Stimulated activated CD8-positive, alpha-beta memory T cell treated with anti-CD3 and anti-CD28 coated beads, Interleukin-7, amount 100 ng/mL, for 1 hour (primary cell): Measurements from ENCODE around the gene KRT13.

Experiments used
- DNase-seq, 2 donors: peaks; one replicate each; pipeline ENCODE4 v3.0.0-alpha.2; 2020; ENCODE audit warnings: low read depth in 2 of 2

Gene KRT13

DNA sequence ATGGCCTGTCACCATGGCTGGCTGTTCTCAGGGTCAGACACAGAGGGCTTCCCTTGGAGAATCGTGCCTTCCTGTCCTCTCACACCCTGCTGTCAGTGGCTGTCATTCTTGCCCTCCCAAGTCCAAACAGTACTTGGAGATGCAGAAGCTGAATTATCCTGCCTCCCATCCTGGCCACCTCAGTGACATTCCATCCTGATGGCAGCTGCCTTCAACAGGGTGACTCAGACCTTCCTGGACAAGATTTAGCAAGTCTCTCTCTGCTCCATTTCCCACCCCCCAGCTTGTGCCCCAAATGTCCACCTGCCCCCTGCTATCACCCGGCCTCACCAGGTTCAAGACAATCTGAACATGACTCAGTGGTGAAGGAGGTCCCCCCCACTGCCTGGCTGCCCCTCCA, 10.9 kb downstream of the KRT13 start:
- no peak for DNase-seq

DNA sequence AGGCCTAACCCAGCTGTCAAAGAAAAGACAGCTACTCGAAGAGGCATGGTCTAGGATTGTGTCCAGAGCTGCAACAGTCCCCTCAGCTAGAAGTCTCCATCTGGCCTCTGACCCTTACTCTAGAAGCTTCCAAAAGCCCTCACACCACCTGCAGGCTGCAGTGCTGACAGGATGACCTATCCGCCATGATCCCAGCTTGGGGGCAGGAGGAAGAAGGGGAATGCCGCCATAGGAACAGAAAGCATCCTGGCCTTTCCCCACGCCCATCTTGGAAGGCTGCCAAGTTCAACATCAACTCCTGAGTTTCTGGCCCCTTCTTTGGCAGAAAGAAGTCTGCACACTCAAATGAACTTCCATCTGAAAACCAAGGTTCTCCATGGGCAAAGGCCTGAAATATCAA, 12.6 kb downstream of the KRT13 start:
- DNase-seq = no peak

DNA sequence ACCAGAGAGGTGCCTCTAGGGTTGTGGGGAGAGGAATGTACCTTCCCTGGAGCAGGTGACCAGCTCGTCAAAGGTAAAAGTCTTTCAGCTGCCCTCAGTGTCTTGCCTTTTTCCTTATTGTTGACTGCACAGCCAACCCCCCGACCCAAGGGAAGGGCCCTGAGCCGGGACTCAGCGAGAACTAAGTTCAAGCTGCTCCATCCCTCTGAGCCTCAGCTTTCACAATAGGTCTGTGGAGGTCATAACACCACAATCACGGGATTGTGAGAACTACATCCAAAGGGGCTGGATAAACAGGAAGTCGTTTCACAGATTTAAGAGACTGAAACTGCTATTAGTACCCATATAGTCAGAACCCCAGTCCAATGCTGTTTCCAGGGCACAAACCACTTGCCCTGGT, 13.1 kb downstream of the KRT13 start:
- DNase-seq = no peak

DNA sequence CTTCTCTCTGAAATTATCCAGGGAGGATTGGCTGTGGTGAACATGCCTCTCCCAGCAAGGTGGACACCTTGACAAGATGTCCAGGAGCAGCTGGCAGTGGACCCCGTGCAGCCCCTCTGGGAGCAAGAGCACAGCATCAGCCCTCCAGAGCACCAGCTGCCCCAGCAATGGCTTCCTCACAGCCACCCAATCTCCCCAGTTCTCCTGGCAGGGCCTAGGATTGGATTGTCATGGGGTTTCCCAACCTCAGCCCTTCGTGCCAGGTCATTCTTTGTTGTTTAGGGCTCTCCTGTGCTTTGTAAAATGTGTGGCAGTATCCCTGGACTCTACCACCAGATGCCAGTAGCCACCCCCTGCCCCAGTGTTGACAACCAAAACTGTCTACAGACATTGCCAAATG, 13.9 kb downstream of the KRT13 start:
- DNase-seq = no peak

DNA sequence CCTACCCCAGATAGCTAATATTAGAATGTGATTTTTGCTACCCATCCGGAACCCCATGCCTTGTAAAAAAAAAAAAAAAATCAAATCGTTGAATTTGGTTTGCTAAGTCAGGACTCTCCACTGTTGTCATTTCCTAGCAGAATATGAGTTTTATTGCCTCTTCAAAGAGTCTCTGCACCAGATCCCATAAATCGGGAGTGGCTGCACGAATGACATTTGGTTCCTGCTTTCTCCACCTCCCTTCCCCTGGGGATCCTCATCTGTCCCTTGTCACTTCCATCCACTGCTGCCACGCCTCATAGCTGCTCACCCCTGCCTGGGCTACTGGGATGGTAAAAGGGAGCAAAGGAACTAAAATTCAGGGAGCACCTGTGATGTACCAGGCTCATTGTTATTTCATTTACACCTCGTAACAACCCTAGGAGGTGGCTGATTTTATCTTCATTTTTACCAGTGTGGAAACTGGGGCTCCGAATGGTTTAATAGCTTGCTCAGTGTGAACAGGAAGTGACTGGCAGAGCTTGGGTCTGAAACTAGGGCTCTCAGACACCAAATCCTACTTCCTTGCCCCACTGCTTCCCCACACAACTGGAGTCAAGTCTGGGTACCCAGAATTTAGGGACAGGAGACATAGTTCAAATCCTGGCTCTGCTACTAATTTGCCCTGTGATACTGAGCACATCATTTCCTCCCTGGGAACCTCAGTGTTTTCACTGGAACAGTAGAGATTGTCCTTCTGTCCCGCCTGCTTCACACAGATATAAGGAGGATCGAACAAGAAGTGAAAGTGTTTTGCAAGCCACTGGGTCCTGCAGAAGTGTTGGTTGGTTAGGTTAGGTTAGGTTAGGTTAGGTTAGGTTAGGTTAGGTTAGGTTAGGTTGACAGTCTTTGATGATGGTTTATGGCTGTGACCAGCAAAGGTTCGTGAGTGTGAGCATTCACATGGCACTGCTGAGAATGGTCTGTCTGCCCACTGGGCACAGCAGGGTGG, 15.1 kb downstream of the KRT13 start:
- no peak for DNase-seq

DNA sequence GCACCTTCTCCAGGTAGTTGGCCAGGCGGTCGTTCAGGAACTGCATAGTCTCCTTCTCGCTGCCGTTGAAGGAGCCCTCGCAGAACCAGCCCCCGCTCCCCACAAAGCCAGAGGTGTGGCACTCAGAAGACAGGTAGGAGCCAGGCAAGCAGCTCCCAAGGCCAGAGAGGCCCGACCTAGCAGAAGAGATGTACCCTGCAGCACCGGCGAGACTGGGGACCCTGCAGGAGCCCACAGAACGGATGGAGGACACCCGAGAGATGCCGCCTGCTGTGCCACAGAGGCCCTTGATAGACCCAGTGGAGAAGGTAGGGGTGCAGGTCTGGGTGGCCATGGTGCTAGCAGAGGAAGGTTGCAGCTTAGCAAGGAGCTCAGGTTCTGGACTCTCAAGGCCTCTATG, 15.9 kb downstream of the KRT13 start, which contains the start of gene KRT36:
Gene KRT36, minus strand, starts transcription at position 380 of the 400 bp plus-strand sequence. Its CDS starts 46 bp downstream, at position 334.
- DNase-seq = no peak

DNA sequence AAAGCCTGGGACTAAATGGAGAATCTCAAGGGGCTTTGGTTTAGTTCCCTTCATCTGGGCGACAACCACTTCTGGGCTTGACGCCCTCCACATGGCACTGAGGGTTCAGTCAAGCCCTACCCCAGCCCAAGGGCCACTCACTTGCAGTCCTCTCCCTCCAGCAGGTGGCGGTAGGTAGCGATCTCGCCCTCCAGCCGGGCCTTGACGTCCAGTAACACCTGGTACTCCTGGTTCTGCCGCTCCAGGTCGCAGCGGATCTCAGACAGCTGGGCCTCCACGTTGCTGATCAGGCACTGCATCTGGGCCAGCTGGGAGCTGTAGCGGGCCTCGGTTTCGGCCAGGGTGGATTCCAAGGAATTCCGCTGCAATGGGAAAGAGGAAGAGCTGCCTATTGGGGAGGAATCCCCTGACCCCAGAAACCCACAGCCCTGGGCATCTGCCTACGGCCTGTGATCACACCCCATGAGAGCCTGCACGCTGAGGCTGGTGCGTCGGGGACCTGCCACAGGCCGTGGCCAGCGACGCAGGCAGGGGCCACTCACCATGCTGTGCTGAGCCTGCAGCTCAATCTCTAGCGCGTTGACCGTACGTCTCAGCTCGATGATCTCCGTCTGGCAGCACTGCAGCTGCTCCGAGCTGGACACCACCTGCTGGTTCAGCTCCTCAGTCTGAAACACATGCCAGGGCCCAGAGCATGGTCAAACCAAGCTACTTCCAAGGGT, 18.4 kb downstream of the KRT13 start:
- DNase-seq = no peak

DNA sequence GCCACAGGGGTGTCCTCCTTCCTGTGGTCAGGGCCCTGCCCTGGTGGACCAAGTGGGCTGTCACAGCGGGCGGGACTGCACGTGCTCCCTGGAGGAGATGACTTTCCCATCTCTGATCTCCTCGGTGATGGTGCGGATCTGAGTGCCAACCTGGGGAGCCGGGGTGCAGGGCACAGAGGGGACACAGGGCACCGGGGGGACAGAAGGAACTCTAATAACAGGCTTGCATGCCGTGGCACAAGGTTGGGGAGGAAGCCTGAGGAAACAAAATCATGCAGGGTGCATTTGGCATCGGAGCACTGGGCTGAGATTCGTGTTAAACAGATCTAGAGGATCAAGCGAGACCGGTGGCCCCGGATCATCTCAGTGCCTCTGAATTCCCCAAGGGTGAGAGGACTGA, 19.1 kb downstream of the KRT13 start:
- DNase-seq = no peak

DNA sequence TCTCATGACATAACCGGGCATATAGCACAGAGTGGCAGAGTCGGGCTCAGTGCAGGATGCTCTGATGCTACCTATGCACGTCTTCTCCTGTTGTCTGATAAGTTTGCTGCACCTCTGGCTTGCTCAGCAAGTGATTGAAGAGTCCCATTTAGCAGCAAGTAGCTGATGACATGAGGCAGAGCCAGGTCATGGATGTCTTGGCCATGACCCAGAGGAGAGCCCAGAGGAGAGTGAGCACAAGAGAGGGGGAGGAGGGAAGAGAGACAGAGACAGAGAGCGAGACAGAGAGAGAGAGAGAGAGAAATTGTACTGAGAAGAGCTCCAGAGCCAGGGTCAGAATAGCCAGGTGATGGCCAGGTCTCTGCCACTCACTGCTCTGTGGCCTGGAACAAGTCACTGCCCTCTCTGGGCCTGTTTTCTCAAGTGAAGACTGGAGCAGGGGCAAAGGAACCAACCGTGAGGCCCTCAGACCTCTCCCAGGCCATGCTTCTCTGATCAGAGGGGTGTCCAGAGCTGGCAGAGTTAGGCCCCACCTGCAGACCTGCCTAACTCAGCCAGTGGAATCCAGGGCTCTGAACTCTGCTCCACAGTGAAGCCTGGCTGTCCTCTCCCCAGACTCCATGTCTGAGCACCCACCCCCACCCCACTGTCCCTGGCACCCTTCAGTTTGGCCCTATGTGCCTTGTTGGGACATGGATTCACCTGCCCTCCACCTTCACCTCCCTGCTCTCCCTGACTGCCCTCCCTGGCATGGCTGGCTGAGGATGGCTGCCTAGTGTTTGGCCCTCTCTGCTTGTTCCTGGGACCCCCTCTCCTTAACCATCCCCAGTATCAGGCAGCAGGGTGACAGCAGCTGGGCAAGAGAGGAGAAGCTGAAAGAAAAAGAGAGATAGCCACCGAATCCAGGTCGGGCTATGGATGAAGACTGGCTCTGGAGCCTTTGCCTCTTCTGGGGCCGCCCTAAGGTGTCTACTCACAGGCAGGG, 20.2 kb downstream of the KRT13 start:
- DNase-seq = no peak

DNA sequence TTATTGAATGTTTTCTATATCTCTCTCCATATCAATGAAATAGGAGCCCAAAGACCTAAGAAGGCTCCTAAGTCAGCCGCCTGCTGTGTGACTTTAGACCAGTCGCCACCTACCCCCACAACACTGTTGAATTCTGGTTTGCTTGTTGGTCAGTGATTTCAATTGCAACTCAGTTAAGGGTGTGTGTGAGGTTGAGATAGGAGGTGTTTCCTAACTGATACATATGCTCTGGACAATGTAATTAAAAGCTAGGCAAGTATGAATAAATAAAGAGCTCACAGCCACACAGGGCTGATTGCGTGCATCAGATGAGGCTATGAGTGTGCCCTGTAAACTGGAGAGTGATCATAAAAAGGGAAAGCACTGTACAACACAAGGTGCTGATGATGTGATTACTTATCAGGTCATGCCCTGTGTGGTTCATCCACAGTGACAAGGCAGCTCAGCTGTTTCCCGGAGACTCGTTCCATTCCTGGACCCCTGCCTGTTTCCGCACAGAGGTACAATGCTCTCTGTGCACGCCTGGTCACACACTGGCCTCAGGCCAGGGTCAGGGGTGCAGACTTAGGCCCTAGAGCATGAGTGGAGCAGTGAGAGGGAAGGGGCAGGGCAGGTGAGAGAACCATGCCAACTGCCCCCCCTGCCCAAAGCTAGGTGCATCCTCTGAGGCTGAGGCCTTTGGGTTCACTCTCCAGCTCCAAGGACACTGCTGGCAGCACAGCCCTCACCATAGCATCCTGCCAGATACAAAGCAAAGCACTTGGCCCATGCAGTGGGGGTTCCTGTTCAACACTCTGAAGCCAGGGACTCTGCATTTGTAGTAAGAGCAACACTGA, 21.2 kb downstream of the KRT13 start:
- DNase-seq = no peak

DNA sequence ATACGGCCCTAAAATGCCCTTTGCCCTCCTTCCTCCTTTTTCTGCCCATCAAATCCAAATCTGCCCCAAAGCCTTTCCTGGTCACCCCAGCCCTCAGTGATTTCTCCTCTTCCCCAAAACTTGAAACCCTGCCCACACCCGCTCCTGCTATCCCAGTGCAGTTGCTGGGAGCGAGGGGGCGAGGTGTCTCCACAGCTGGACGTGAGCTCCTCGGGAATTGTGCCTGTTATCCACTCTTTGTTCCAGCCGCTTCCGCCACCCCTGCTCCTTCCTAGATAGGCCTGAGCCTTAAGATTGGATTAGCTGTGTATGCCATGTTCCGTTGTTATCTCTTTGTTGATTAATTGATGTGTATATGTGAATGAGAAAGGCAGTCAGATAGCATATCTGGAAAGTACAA, 21.9 kb downstream of the KRT13 start:
- DNase-seq = no peak

DNA sequence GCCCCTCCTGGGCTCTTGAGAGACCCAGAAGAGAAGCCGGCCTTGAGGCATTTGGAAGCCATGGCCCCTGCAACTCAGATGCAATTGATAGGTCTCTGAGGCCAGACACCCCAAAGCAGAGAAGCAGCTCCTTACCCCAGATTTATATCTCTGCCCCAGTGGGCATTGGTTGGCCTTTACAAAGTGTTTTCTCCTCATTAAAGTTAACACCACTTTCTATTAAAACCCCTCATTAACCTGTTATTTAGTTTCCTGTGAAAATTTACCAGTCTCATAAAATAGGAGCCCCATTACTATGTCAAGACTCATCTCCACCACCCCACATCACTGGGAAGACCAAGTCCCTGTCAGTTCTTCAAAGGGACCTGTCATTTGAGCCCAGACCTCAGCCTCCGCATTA, 24.4 kb downstream of the KRT13 start, which contains the start of gene KRT35:
Gene KRT35, minus strand, starts transcription at position 116 of the 400 bp plus-strand sequence. Its CDS starts 54 bp downstream, at position 62.
- DNase-seq = no peak

DNA sequence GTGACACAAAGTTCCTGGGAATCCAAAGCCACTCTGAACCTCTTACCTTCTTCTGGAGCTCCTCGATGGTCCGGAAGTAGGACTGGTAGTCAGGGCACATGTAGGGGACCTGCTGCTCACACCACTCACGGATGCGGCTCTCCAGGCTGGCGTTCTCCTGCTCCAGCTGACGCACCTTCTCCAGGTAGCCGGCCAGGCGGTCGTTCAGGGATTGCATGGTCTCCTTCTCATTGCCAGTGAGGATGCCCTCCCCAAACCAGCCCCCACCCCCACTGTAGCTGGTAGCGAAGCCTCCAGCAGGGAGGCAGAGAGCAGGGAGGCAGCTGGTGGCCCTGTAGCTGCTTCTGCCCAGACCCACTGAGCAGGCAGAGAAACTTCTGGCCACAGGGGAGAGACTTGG, 24.8 kb downstream of the KRT13 start:
- DNase-seq = no peak

DNA sequence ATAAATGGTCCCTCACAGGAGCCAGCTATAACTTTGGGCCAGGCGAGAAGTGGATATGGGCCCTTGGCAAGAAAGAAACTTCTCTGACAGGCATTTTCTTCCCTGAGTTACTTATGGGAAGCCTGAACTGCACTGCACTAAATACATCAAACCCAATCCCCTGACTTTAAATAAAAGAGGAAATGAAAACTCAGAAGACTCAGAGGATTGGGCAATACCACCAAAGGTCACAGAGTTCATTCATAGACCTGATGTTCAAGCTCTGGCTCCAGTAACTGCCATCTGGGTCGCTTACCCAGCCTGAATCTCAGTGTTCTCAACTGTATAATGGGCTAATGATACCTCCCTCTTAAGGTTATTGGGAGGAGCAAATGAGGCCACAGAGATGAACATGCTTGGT, 25.3 kb downstream of the KRT13 start:
- DNase-seq = no peak

DNA sequence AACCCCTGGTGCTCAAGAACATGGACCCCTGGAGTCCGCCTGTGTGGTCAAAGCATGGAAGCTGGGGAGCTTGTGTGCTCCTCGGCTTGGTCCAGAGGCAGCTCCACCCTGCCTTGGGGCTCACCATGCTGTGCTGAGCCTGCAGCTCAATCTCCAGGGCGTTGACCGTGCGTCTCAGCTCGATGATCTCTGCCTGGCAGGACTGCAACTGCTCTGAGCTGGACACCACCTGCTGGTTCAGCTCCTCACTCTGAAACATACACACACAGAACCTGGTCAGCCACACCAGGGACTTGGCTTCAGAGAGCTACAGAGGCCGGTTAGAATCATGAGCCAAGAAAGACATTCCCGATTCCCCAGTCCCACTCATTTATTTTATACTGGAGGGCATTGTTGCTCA, 27.2 kb downstream of the KRT13 start:
- no peak for DNase-seq

DNA sequence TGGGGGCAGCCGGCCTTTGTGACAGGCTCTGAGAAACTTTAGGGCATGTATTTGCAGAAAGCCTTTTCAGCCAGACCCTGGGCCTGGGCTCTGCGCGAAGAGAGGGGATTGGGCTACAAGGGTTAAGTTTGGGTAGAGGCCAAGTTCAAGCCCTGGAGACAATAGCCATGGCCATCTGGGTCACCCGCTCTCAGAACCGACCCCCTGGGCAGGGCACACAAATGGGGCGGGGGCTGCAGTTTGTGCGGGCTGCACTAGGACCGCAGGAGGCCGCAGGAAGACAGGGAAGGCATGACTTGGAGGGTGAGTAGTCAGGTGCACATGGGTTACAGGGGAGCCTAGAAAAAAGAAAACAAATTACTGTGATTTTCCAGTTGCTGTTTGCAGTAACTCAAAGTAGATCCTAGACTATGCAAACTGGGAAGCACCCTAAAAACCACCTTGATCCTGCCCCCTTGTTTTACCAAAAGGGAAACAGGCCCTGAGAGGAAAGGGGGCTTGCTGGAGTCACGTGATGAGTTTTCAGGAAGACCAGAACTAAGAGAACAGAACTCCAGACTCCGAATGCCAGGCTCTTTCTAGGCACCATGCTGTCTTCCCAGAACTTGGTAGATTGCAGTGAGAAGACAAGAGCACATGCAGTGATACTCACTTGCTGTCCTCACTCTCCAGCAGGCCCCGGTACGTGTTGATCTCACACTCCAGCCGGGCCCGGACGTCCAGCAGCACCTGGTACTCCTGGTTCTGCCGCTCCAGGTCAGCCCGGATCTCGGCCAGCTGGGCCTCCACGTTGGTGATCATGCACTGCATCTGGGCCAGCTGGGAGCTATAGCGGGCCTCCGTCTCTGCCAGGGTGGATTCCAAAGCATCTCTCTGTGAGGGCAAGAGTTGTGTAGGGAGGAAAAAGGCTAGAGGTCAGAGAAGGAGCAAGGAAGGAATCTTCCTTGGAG, 28.3 kb downstream of the KRT13 start:
- no peak for DNase-seq

DNA sequence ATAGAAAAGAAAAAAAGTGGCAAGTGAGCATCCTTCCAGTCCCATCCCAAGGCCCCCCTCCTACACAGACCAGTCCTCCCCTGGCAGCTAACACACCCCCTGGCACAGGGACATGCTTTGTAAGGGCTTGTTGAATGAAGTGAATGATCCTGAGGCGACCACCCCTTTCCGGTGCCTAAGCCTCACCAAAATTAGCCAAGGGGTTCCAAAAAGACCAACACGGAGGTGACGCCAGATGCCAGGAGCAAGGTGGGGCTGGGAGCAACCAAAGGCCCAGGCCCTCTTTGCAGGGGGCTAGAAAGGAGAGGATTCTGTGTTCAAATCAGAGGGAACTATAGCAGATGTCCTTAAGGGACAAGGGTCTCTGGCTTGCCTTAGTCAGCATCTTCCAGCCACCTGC, 30.0 kb downstream of the KRT13 start:
- DNase-seq = no peak

DNA sequence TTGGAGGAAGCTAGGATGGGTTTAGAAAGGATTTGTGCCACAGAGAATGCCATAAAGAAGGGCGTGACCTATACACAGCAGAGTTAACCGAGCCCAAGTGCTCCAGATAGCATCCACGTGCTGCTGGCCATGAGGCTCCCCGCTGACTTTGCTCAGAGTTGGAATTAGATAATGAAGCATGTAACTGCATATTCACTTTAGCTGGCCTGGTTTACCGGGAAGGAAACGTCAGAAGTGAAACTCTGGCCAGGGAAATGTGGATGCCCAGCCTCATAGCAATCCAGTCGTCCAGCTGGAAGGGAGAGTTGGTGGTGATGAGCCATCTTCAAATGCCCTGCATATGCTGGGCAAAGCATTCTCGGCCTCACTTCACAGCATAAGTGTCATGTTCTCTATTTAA, 30.5 kb downstream of the KRT13 start:
- no peak for DNase-seq

DNA sequence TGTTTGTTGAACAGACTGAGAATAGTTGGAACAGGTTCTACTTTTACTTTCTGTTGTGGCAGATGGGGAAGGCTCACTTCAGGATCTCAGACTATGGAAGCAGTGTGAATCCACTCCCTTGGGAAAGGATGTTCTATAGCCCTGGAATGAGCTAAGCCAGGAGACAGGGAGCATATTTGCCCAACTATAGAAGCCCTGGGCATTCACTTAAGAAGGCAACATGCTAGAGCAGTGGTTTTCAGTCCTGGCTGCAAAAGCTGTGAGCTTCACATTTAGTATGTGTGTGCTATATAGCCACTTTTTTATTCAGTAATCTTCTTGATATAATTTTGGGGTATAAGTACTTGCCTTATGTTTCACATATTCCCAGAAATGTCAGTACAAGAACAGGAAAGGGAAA, 37.1 kb downstream of the KRT13 start:
- no peak for DNase-seq

DNA sequence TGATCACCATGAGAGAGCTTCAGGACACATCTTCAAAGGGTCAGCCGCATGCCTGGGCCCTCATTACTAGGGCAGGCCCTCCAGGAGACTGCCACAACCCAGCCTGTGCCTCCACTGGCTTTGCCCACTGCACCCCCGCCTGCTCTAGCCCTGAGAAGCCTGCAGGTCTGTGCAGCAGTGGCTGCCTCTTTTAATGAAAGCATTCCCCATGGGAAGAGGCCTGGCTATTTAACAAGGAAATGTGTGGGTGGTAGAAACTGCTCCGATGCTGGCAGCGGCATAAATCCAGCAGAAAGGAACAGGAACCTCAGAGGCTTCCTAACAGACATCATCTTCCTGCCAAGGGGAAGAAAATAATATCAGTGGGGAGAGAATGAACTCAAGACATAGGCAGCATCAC, 37.9 kb downstream of the KRT13 start:
- DNase-seq = no peak
